HG03159 (cell line): ENCODE data around the gene SUGCT.
"Not testable (repeated sequence)": the region's sequence is repeated elsewhere in the genome, so short reads cannot be mapped to it uniquely, and the experiment has no call there.

Experiments
- ATAC-seq: cut with Tn5 transposase; IDR thresholded peaks from one replicate; pipeline ENCODE4 v1.9.1; 2021; ENCODE audit warnings: mild to moderate bottlenecking, moderate library complexity; ENCODE audit not compliant: unreplicated experiment

The SUGCT gene

GRCh38 chr7:40647719-40648118 is 512.9 kb downstream of the SUGCT start:
- ATAC-seq, result no peak

- ATAC-seq, result no peak
Observed at GRCh38 chr7:40649247-40649646, 514.4 kb downstream of the SUGCT start.

GRCh38 chr7:40650903-40651302 is 516.1 kb downstream of the SUGCT start:
- not testable (repeated sequence) for ATAC-seq

GRCh38 chr7:40654171-40654570 is 519.4 kb downstream of the SUGCT start:
- ATAC-seq, result no peak

- ATAC-seq, result no peak
Observed at GRCh38 chr7:40655426-40655825, 520.6 kb downstream of the SUGCT start.

- ATAC-seq, result no peak
Observed at GRCh38 chr7:40656349-40656748, 521.5 kb downstream of the SUGCT start.

- ATAC-seq, result no peak
Observed at GRCh38 chr7:40658729-40659128, 523.9 kb downstream of the SUGCT start.

- no peak for ATAC-seq
Observed at GRCh38 chr7:40659231-40659630, 524.4 kb downstream of the SUGCT start.

- ATAC-seq, result no peak
Observed at GRCh38 chr7:40673285-40673684, 538.5 kb downstream of the SUGCT start.

GRCh38 chr7:40674316-40674715 is 539.5 kb downstream of the SUGCT start:
- no peak for ATAC-seq

GRCh38 chr7:40675741-40676140 is 540.9 kb downstream of the SUGCT start:
- no peak for ATAC-seq

- no peak for ATAC-seq
Observed at GRCh38 chr7:40676221-40676620, 541.4 kb downstream of the SUGCT start.

- peak; percentile 96 for ATAC-seq
Observed at GRCh38 chr7:40680657-40681056, 545.9 kb downstream of the SUGCT start.

- no peak for ATAC-seq
Observed at GRCh38 chr7:40682696-40683095, 547.9 kb downstream of the SUGCT start.

GRCh38 chr7:40694026-40694809 is 559.4 kb downstream of the SUGCT start:
- ATAC-seq, result no peak

GRCh38 chr7:40694991-40695390 is 560.2 kb downstream of the SUGCT start:
- ATAC-seq, result no peak

- ATAC-seq, result no peak
Observed at GRCh38 chr7:40697653-40698052, 562.8 kb downstream of the SUGCT start.

GRCh38 chr7:40698214-40698920 is 563.6 kb downstream of the SUGCT start:
- no peak for ATAC-seq

GRCh38 chr7:40698921-40699260 is 564.1 kb downstream of the SUGCT start:
- ATAC-seq, result no peak

- ATAC-seq, result no peak
Observed at GRCh38 chr7:40700653-40701421, 566.0 kb downstream of the SUGCT start.

- ATAC-seq, result no peak
Observed at GRCh38 chr7:40701836-40702551, 567.2 kb downstream of the SUGCT start.
